HepG2 (cell line): Measurements from ENCODE around the gene GRB7. TPM values are rescaled to one million over a fixed set of nuclear protein-coding genes. Genes with fewer than 3 reads are reported as not detected.

ENCODE experiments used
- GFI1 ChIP-seq: sonication (generic); formaldehyde crosslinking; IDR thresholded peaks from 2 replicates; pipeline ENCODE4 v1.5.0; 2020; ENCODE audit warnings: missing genetic modification reagents, mild to moderate bottlenecking, borderline replicate concordance
- IRX3 ChIP-seq: sonication (generic); formaldehyde crosslinking; IDR thresholded peaks from 2 replicates; pipeline ENCODE4 v1.8.1; 2023; ENCODE audit warnings: mild to moderate bottlenecking, low read depth, missing genetic modification reagents, borderline replicate concordance
- KDM5A ChIP-seq: fragments of 200-600 bp; sonication (generic); IDR thresholded peaks from 2 replicates; pipeline ENCODE4 v1.7.0; 2018; ENCODE audit warnings: antibody characterized with exemption, mild to moderate bottlenecking, low read length, borderline replicate concordance
- MTF1 ChIP-seq: sonication (generic); formaldehyde crosslinking; IDR thresholded peaks from 2 replicates; pipeline ENCODE4 v1.5.0; 2020; ENCODE audit warnings: missing genetic modification reagents
- NBN ChIP-seq: fragments of 450-650 bp; conservative IDR thresholded peaks from 2 replicates; pipeline ENCODE4 v1.6.1; 2017
- SAFB2 ChIP-seq: sonication (generic); formaldehyde crosslinking; IDR thresholded peaks from 2 replicates; pipeline ENCODE4 v1.5.1; 2020; ENCODE audit warnings: missing genetic modification reagents, low read depth, mild to moderate bottlenecking, borderline replicate concordance
- TBP ChIP-seq: sonication (generic); formaldehyde crosslinking; IDR thresholded peaks from 2 replicates; pipeline ENCODE4 v1.5.0; 2020; ENCODE audit warnings: missing genetic modification reagents
- ZHX2 ChIP-seq, 2 experiments: sonication (generic) in 1 of 2; formaldehyde crosslinking in 1 of 2; IDR thresholded peaks; 2 replicates each; pipeline versions ENCODE4 v1.6.1 to v1.9.0; 2014 to 2022; ENCODE audit warnings: antibody characterized with exemption in 1 of 2, borderline replicate concordance in 1 of 2, inconsistent platforms in 1 of 2, low read depth in 1 of 2, missing genetic modification reagents in 1 of 2
- ZMYM4 ChIP-seq: sonication (generic); formaldehyde crosslinking; IDR thresholded peaks from 2 replicates; pipeline ENCODE4 v1.8.1; 2023; ENCODE audit warnings: mild to moderate bottlenecking, missing genetic modification reagents
- ZNF3 ChIP-seq: IDR thresholded peaks from 2 replicates; pipeline ENCODE4 v1.7.0; 2017; ENCODE audit warnings: inconsistent platforms
- ZNF354B ChIP-seq: sonication (generic); formaldehyde crosslinking; IDR thresholded peaks from 2 replicates; pipeline ENCODE4 v1.8.0; 2022; ENCODE audit warnings: mild to moderate bottlenecking, missing genetic modification reagents
- ZNF446 ChIP-seq: sonication (generic); formaldehyde crosslinking; IDR thresholded peaks from 2 replicates; pipeline ENCODE4 v1.5.0; 2020; ENCODE audit warnings: mild to moderate bottlenecking, missing genetic modification reagents
- ZNF451 ChIP-seq: sonication (generic); formaldehyde crosslinking; IDR thresholded peaks from 2 replicates; pipeline ENCODE4 v1.5.0; 2020; ENCODE audit warnings: mild to moderate bottlenecking, missing genetic modification reagents
- ZNF569 ChIP-seq: sonication (generic); formaldehyde crosslinking; IDR thresholded peaks from 2 replicates; pipeline ENCODE4 v1.5.0; 2020; ENCODE audit warnings: mild to moderate bottlenecking, missing genetic modification reagents, moderate library complexity, borderline replicate concordance
- ZNF772 ChIP-seq: sonication (generic); formaldehyde crosslinking; IDR thresholded peaks from 2 replicates; pipeline ENCODE4 v1.5.0; 2020; ENCODE audit warnings: mild to moderate bottlenecking, missing genetic modification reagents
- ZSCAN22 ChIP-seq: sonication (generic); formaldehyde crosslinking; IDR thresholded peaks from 2 replicates; pipeline ENCODE4 v1.4.0; 2020; ENCODE audit warnings: mild to moderate bottlenecking, missing genetic modification reagents
- polyA plus RNA-seq, 8 experiments: library from polyadenylated mRNA; depleted of rRNA in 3 of 8; stranded (reverse) in 7 of 8; unstranded in 1 of 8; fragments of >200 nt; fragmentation: Illumina TruSeq in 4 of 8; extraction: Trizol in 4 of 8; gene quantifications; 2 replicates each; pipeline versions ENCODE4 v1.2.1 to v1.2.3, GENCODE V29; 2011 to 2016; ENCODE audit warnings: low read depth in 4 of 8, missing spikeins in 1 of 8, mixed read lengths in 1 of 8; ENCODE audit not compliant: insufficient read depth in 1 of 8
- total RNA-seq, 5 experiments: library from RNA; depleted of rRNA; stranded (reverse); fragments of >200 nt; fragmentation: Illumina TruSeq; extraction: Trizol; gene quantifications; 2 replicates each; pipeline ENCODE4 v1.2.3, GENCODE V29; 2016; ENCODE audit warnings: low read depth in 1 of 5
- TF ChIP-seq, protein P1 (sequence below): sonication (generic); formaldehyde crosslinking; IDR thresholded peaks from 2 replicates; pipeline ENCODE4 v1.8.1; 2023; ENCODE audit warnings: mild to moderate bottlenecking, missing genetic modification reagents
- TF ChIP-seq, protein P2 (sequence below): sonication (generic); formaldehyde crosslinking; IDR thresholded peaks from 2 replicates; pipeline ENCODE4 v1.8.1; 2023; ENCODE audit warnings: mild to moderate bottlenecking, moderate library complexity, missing genetic modification reagents

Gene GRB7
- total and polyA plus RNA-seq, 2 of the 13 experiments (the other 11 are each of a cell fraction or from before 2014, with no cell fraction given), result 60.2 to 77.7 TPM

DNA sequence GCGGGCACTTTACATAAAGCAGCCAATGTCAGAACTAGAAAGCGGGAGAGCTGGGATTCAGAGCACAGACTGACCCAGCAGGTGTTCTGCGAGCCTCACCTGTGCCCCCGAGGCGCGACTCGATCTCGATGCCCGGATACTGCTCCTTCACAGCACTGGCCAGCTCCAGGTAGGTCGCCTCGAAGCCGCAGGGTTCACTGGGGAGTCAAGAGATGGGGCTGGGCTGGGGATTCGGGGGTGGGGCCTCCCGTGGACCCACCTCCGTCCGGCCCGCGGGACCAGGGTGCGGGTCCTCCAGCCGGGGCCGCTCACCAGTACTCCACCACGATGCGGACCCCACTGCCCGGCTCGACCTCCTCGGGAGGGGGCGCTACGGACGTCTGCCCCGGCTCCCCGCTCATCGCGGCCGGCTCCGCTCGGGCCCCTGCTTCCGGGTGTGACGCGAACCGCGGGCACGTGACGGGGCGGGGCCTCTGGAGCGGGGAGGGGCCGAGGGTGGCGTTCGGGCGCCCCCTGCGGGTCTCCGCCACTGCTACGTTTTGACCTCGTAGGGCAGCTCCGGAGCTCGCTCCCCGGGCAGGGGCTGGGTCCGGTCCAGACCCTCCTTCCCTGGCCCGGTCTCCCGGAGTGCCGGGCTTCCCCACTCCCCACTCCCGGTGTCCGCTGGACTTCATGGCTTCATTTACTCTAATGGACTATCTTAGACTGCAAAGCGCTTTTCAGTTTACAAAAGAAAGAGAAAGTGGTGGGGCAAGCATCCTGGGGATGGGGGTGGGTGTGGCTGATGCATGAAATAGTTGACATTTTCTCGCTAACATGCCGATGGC is 7.4 kb upstream of the GRB7 start, which contains the start of gene MIEN1 (continued):
- TF ChIP-seq, protein P1, sequence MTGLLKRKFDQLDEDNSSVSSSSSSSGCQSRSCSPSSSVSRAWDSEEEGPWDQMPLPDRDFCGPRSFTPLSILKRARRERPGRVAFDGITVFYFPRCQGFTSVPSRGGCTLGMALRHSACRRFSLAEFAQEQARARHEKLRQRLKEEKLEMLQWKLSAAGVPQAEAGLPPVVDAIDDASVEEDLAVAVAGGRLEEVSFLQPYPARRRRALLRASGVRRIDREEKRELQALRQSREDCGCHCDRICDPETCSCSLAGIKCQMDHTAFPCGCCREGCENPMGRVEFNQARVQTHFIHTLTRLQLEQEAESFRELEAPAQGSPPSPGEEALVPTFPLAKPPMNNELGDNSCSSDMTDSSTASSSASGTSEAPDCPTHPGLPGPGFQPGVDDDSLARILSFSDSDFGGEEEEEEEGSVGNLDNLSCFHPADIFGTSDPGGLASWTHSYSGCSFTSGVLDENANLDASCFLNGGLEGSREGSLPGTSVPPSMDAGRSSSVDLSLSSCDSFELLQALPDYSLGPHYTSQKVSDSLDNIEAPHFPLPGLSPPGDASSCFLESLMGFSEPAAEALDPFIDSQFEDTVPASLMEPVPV, result peak; percentile 98
- TF ChIP-seq KDM5A (peak; percentile 66; the same call in 1 of the 2 replicates), GFI1 (CRISPR knock-in tag) (peak; percentile 77; the same call in 1 of the 2 replicates), ZMYM4 (CRISPR knock-in tag) (peak; percentile 97), ZNF354B (CRISPR knock-in tag) (peak; percentile 90; the same call in 1 of the 2 replicates), ZSCAN22 (CRISPR knock-in tag) (no peak), ZNF772 (CRISPR knock-in tag) (peak; percentile 72; the same call in 1 of the 2 replicates), IRX3 (peak; percentile 3; the same call in 1 of the 2 replicates), ZNF569 (CRISPR knock-in tag) (0 out of 2 replicates have a peak, but pooled peaks have one; percentile 64), ZHX2 (IDR thresholded peaks at IDR 0.05; ENCODE audit: low read depth) (0 out of 2 replicates have a peak, but pooled peaks have one; percentile 32), ZHX2 (CRISPR knock-in tag; IDR thresholded peaks at IDR 0.05; ENCODE audit: borderline replicate concordance) (no peak), MTF1 (no peak), NBN (no peak), TBP (0 out of 2 replicates have a peak, but pooled peaks have one; percentile 81), ZNF451 (CRISPR knock-in tag) (peak; percentile 65), ZNF3 (CRISPR knock-in tag) (peak; percentile 64; the same call in 1 of the 2 replicates), SAFB2 (CRISPR knock-in tag) (peak; percentile 85; the same call in 1 of the 2 replicates), ZNF446 (CRISPR knock-in tag) (no peak)
- TF ChIP-seq, protein P2, sequence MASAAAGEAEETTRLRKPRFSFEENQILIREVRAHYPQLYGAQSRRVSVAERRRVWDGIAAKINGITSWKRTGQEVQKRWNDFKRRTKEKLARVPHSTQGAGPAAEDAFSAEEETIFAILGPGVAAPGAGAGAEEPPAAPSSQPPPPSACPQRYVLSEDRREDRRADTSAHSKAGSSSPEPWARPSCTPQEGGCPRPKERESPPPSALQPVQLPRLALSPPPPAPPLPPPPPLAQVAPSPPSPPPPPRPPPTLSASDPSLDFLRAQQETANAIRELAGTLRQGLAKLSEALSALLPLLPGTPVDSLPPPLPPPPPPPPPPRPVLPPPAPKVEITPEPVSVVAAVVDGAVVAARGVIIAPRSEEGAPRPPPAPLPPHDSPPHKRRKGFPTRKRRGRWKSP (CRISPR knock-in tag), result no peak; the same call in none of the 2 replicates
